Activated naive CD4-positive, alpha-beta T cell treated with anti-CD3 and anti-CD28 coated beads, Interleukin-2, amount 10 ng/mL, durations not matched to agents 5 hours and 36 hours (primary cell): ENCODE results near the gene MYOD1. TPM values are rescaled to one million over a fixed set of nuclear protein-coding genes. Genes with fewer than 3 reads are reported as not detected.

Source experiments
- total RNA-seq, 2 experiments: library from RNA; stranded (reverse); gene quantifications; one replicate each; pipeline ENCODE4 v1.2.3, GENCODE V29; 2021

Gene MYOD1
- not detected for total RNA-seq

DNA sequence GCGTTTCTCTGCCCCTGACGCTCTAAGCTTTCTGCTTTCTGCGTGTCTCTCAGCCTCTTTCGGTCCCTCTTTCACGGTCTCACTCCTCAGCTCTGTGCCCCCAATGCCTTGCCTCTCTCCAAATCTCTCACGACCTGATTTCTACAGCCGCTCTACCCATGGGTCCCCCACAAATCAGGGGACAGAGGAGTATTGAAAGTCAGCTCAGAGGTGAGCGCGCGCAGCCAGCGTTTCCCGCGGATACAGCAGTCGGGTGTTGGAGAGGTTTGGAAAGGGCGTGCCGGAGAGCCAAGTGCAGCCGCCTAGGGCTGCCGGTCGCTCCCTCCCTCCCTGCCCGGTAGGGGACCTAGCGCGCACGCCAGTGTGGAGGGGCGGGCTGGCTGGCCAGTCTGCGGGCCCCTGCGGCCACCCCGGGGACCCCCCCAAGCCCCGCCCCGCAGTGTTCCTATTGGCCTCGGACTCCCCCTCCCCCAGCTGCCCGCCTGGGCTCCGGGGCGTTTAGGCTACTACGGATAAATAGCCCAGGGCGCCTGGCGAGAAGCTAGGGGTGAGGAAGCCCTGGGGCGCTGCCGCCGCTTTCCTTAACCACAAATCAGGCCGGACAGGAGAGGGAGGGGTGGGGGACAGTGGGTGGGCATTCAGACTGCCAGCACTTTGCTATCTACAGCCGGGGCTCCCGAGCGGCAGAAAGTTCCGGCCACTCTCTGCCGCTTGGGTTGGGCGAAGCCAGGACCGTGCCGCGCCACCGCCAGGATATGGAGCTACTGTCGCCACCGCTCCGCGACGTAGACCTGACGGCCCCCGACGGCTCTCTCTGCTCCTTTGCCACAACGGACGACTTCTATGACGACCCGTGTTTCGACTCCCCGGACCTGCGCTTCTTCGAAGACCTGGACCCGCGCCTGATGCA is at the start of gene MYOD1:
Gene MYOD1 (plus strand): TSS at position 544 of the 910 bp plus-strand sequence. CDS start 212 bp downstream, at position 756.

GRCh38 chr11:17734418-17734911 is 15.1 kb downstream of the MYOD1 start, which contains the start of gene KCNC1:
Gene KCNC1 (plus strand): TSS chr11:17734781. CDS start chr11:17736003, 1,222 bp downstream.

Other genes starting within 250 kb of the MYOD1 start
- gene ABCC8, start 242.7 kb upstream of the MYOD1 start, total RNA-seq: under 1 TPM in 1 of 2 experiments, not detected in 1; 0.18 TPM
- not detected for gene USH1C, start 175.2 kb upstream of the MYOD1 start, total RNA-seq
- not detected for gene OTOG, start 172.3 kb upstream of the MYOD1 start, total RNA-seq
- not detected for gene KCNC1, start 15.2 kb downstream of the MYOD1 start, total RNA-seq